GM23338 (cell line): ENCODE data around the gene TRUB2. TPM values are rescaled to one million over a fixed set of nuclear protein-coding genes. Genes with fewer than 3 reads are reported as not detected.

Experiments
- ATAC-seq: fragments of 200-7000 bp; cut with Tn5 transposase; 3 replicates; pipeline ENCODE4 v1.9.1; 2020
- DNase-seq: peaks from one replicate; pipeline ENCODE4 v3.0.0-alpha.2; 2015; ENCODE audit warnings: low spot score
- H2AFZ ChIP-seq: fragments of 200-600 bp; sonication (generic); 2 replicates; pipeline ENCODE4 v1.8.0; 2016; ENCODE audit warnings: antibody characterized with exemption, mild to moderate bottlenecking, moderate library complexity
- H3F3A ChIP-seq: fragments of 200-600 bp; sonication (generic); replicated peaks from 2 replicates; pipeline ENCODE4 v1.8.0; 2017; ENCODE audit warnings: antibody characterized with exemption, mixed run types, low read depth
- H3K27ac ChIP-seq: fragments of 200-600 bp; sonication (generic); 2 replicates; pipeline ENCODE4 v1.6.1; 2016; ENCODE audit warnings: low read depth
- H3K27me3 ChIP-seq: fragments of 200-600 bp; sonication (generic); 2 replicates; pipeline ENCODE4 v1.8.0; 2016; ENCODE audit warnings: mild to moderate bottlenecking, mixed run types, moderate library complexity; ENCODE audit not compliant: insufficient read depth
- H3K36me3 ChIP-seq: fragments of 200-600 bp; sonication (generic); 2 replicates; pipeline ENCODE4 v1.8.0; 2016; ENCODE audit warnings: mild to moderate bottlenecking; ENCODE audit not compliant: insufficient read depth
- H3K4me1 ChIP-seq: fragments of 200-600 bp; sonication (generic); 2 replicates; pipeline ENCODE4 v1.8.0; 2016; ENCODE audit warnings: mild to moderate bottlenecking, moderate library complexity; ENCODE audit not compliant: insufficient read depth
- H3K4me2 ChIP-seq: fragments of 200-600 bp; sonication (generic); 2 replicates; pipeline ENCODE4 v1.7.1; 2017; ENCODE audit warnings: mixed run types
- H3K4me3 ChIP-seq: fragments of 200-600 bp; sonication (generic); 2 replicates; pipeline ENCODE4 v1.6.1; 2016; ENCODE audit warnings: mixed run types
- H3K79me2 ChIP-seq: fragments of 200-600 bp; sonication (generic); replicated peaks from 2 replicates; pipeline ENCODE4 v1.8.0; 2017; ENCODE audit warnings: mild to moderate bottlenecking; ENCODE audit not compliant: insufficient read depth
- H3K9me2 ChIP-seq: fragments of 200-600 bp; sonication (generic); 2 replicates; pipeline ENCODE4 v1.8.0; 2017; ENCODE audit not compliant: insufficient read depth
- H4K20me1 ChIP-seq: fragments of 200-600 bp; sonication (generic); replicated peaks from 2 replicates; pipeline ENCODE4 v1.8.0; 2017; ENCODE audit warnings: mild to moderate bottlenecking; ENCODE audit not compliant: insufficient read depth
- H3K27ac Mint-ChIP-seq: 2 replicates; pipeline ENCODE4 v1.8.0; 2020; ENCODE audit warnings: inconsistent platforms, mild to moderate bottlenecking, moderate library complexity, mixed read lengths
- H3K27me3 Mint-ChIP-seq: 3 replicates; pipeline ENCODE4 v1.8.0; 2022; ENCODE audit warnings: low read depth, mild to moderate bottlenecking, moderate library complexity, mixed read lengths, inconsistent platforms; ENCODE audit not compliant: insufficient read depth, poor library complexity
- H3K36me3 Mint-ChIP-seq: 3 replicates; pipeline ENCODE4 v1.8.0; 2021; ENCODE audit warnings: low read depth, mild to moderate bottlenecking, inconsistent platforms, moderate library complexity, mixed read lengths
- H3K4me1 Mint-ChIP-seq: 3 replicates; pipeline ENCODE4 v1.8.0; 2020; ENCODE audit warnings: mild to moderate bottlenecking, inconsistent platforms, mixed read lengths
- H3K4me3 Mint-ChIP-seq: 3 replicates; pipeline ENCODE4 v1.8.0; 2021; ENCODE audit warnings: moderate library complexity, mild to moderate bottlenecking, inconsistent platforms, mixed read lengths
- H3K9me3 Mint-ChIP-seq: 3 replicates; pipeline ENCODE4 v1.8.0; 2020; ENCODE audit warnings: moderate library complexity, mild to moderate bottlenecking, inconsistent platforms, mixed read lengths
- CREB1 ChIP-seq: fragments of 250-450 bp; sonication (Bioruptor Pico); IDR thresholded peaks from 2 replicates; pipeline ENCODE4 v1.5.0; 2020; ENCODE audit warnings: low read depth, mild to moderate bottlenecking, moderate library complexity
- EZH2 ChIP-seq: fragments of 200-600 bp; sonication (generic); IDR thresholded peaks from one replicate; pipeline ENCODE4 v1.8.0; 2017; ENCODE audit warnings: antibody characterized with exemption, mild to moderate bottlenecking, low read depth; ENCODE audit not compliant: unreplicated experiment
- JUNB ChIP-seq: IDR thresholded peaks from one replicate; pipeline ENCODE4 v1.6.1; 2016; ENCODE audit warnings: antibody characterized with exemption; ENCODE audit not compliant: unreplicated experiment
- NANOG ChIP-seq: IDR thresholded peaks from 2 replicates; pipeline ENCODE4 v1.6.1; 2016; ENCODE audit warnings: antibody characterized with exemption, borderline replicate concordance
- POLR2AphosphoS5 ChIP-seq: IDR thresholded peaks from 2 replicates; pipeline ENCODE4 v1.6.1; 2016; ENCODE audit warnings: antibody characterized with exemption, low read depth
- STAT1 ChIP-seq: IDR thresholded peaks from one replicate; pipeline ENCODE4 v1.6.1; 2016; ENCODE audit warnings: antibody characterized with exemption; ENCODE audit not compliant: unreplicated experiment
- ZNF114 ChIP-seq: fragments of 250-450 bp; sonication (Bioruptor Pico); IDR thresholded peaks from 2 replicates; pipeline ENCODE4 v1.5.0; 2020; ENCODE audit warnings: mild to moderate bottlenecking, moderate library complexity
- polyA plus RNA-seq: library from polyadenylated mRNA; unstranded; fragments of >200 nt; fragmentation: Nextera tagmentation; extraction: Ambion mirVana; gene quantifications from 2 replicates; pipeline ENCODE4 v1.2.1, GENCODE V29; 2016
- total RNA-seq: library from RNA; depleted of rRNA; stranded (reverse); fragments of >200 nt; shearing (Covaris generic); gene quantifications from 2 replicates; pipeline ENCODE4 v1.2.3, GENCODE V29; 2014
- TF ChIP-seq, protein P1 (sequence below), 2 experiments: fragments of 200-600 bp in 1 of 2; sonication (generic) in 1 of 2; conservative IDR thresholded peaks; 2 replicates each; pipeline versions ENCODE4 v1.5.1 to v1.6.1; 2016 to 2017; ENCODE audit warnings: antibody characterized with exemption in 2 of 2, low read depth in 2 of 2, mild to moderate bottlenecking in 2 of 2, moderate library complexity in 1 of 2
- TF ChIP-seq, protein P2 (sequence below): IDR thresholded peaks from 2 replicates; pipeline ENCODE4 v1.6.1; 2016; ENCODE audit warnings: antibody characterized with exemption
- TF ChIP-seq, protein P3 (sequence below): fragments of 250-450 bp; sonication (Bioruptor Pico); IDR thresholded peaks from 2 replicates; pipeline ENCODE4 v1.5.0; 2020; ENCODE audit warnings: mild to moderate bottlenecking, moderate library complexity

The TRUB2 gene
- total and polyA plus RNA-seq, 2 experiments from 2014 or later = 15.4 to 31.4 TPM

DNA sequence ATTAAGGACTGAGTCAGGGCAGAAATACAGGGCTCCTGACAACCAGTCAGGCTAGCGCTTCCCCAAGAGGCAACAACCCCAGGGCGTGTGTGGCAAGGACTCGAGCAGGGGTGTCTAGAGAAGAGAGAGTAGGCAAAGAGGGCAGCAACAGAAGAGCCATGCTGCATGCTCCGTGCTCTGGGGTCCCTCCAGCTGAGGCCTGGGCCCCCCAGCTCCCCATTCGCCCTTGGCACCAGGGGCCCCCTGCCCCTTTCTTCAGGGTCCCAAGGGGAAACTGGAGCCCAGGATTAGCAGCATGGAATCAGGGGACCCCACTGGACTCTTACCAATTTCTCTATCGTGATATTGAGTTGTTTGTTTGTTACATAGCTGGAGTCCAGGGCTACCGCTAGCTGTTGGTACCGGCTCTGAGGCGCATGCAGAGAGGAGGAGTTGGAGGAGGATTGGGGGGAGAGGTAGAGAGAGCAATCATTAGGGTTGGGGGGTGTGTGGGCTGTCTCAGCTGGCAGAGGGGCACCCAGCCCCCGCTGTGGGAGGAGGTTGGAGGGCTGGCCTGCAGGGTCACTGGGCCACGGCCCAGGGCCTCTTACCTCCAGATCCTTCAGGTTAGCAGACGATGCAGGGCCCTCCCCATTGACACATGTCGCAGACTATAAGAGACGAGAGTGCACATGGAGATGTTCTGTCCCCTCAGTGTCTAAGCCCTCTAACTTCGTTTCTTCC, 55.2 kb downstream of the TRUB2 start:
- no peaks in the 10 kb centered on the region for H3F3A ChIP-seq
- H3K9me2 ChIP-seq = no peaks in the 10 kb centered on the region
- H3K27me3 Mint-ChIP-seq = peaks cover 8% of the 10 kb centered on the region
- no peaks in the 10 kb centered on the region for H3K4me1 ChIP-seq
- no peak overlapping the region for H3K27ac Mint-ChIP-seq
- no peak overlapping the region; the same call in 2 of the 3 replicates for H3K4me3 Mint-ChIP-seq
- no peak for DNase-seq
- H3K9me3 Mint-ChIP-seq = no peaks in the 10 kb centered on the region
- H3K27ac ChIP-seq = no peak overlapping the region
- no peak overlapping the region for H2AFZ ChIP-seq
- peaks cover 5% of the 10 kb centered on the region; the same call in 1 of the 2 replicates for H4K20me1 ChIP-seq
- TF ChIP-seq, protein P1, sequence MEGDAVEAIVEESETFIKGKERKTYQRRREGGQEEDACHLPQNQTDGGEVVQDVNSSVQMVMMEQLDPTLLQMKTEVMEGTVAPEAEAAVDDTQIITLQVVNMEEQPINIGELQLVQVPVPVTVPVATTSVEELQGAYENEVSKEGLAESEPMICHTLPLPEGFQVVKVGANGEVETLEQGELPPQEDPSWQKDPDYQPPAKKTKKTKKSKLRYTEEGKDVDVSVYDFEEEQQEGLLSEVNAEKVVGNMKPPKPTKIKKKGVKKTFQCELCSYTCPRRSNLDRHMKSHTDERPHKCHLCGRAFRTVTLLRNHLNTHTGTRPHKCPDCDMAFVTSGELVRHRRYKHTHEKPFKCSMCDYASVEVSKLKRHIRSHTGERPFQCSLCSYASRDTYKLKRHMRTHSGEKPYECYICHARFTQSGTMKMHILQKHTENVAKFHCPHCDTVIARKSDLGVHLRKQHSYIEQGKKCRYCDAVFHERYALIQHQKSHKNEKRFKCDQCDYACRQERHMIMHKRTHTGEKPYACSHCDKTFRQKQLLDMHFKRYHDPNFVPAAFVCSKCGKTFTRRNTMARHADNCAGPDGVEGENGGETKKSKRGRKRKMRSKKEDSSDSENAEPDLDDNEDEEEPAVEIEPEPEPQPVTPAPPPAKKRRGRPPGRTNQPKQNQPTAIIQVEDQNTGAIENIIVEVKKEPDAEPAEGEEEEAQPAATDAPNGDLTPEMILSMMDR (conservative IDR thresholded peaks at IDR 0.05; ENCODE audit: low read depth in 2 of 2) = no peak
- TF ChIP-seq, protein P2, sequence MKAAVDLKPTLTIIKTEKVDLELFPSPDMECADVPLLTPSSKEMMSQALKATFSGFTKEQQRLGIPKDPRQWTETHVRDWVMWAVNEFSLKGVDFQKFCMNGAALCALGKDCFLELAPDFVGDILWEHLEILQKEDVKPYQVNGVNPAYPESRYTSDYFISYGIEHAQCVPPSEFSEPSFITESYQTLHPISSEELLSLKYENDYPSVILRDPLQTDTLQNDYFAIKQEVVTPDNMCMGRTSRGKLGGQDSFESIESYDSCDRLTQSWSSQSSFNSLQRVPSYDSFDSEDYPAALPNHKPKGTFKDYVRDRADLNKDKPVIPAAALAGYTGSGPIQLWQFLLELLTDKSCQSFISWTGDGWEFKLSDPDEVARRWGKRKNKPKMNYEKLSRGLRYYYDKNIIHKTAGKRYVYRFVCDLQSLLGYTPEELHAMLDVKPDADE = no peak
- TF ChIP-seq STAT1 (no peak), NANOG (no peak), EZH2 (no peak), POLR2AphosphoS5 (no peak), CREB1 (CRISPR knock-in tag) (no peak)
- H3K79me2 ChIP-seq = no peaks in the 10 kb centered on the region
- H3K36me3 Mint-ChIP-seq = peaks cover 24% of the 10 kb centered on the region
- no peak for ATAC-seq
- no peaks in the 10 kb centered on the region for H3K36me3 ChIP-seq
- H3K4me2 ChIP-seq = no peak overlapping the region
- H3K4me3 ChIP-seq = no peak overlapping the region
- H3K4me1 Mint-ChIP-seq = no peaks in the 10 kb centered on the region; the same call in 2 of the 3 replicates
- no peaks in the 10 kb centered on the region for H3K27me3 ChIP-seq

DNA sequence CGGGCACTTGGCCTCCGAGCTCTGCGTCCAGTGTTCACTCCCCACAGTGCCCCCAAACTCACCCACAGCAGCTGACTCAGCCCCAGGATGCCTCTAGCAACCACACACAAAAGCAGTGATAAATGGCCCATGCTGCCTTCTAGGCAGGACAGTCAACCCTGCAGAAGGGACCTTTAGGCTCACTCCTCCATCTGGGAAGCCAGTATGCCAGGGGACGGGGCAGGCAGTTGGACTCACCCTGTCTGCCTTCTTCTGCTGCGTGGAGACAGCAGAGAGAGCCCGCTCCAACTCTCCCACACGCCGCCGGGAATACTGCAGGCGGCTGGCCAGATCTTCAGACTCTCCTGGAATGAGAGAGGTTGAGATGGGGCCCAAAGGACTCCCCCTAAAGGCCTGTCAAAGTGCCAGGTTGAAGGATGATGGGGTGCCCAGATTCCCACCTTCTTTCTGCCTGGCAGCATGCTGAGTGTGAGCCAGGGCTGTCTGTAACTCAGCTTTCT, 56.8 kb downstream of the TRUB2 start:
- Histone ChIP-seq H2AFZ (no peak overlapping the region), H3K9me2 (no peaks in the 10 kb centered on the region), H3K4me1 (no peaks in the 10 kb centered on the region), H4K20me1 (peaks cover 10% of the 10 kb centered on the region; the same call in 1 of the 2 replicates), H3K79me2 (no peaks in the 10 kb centered on the region), H3F3A (no peaks in the 10 kb centered on the region), H3K27ac (no peak overlapping the region), H3K36me3 (no peaks in the 10 kb centered on the region), H3K4me3 (no peak overlapping the region), H3K4me2 (no peak overlapping the region), H3K27me3 (no peaks in the 10 kb centered on the region)
- ATAC-seq = no peak
- peaks cover 37% of the 10 kb centered on the region for H3K36me3 Mint-ChIP-seq
- peaks cover 8% of the 10 kb centered on the region for H3K27me3 Mint-ChIP-seq
- no peak overlapping the region for H3K27ac Mint-ChIP-seq
- DNase-seq = no peak
- H3K4me1 Mint-ChIP-seq = no peaks in the 10 kb centered on the region; the same call in 2 of the 3 replicates
- H3K4me3 Mint-ChIP-seq = no peak overlapping the region
- no peaks in the 10 kb centered on the region for H3K9me3 Mint-ChIP-seq
- TF ChIP-seq CREB1 (CRISPR knock-in tag) = no peak
- no peak for TF ChIP-seq NANOG
- TF ChIP-seq, protein P3, sequence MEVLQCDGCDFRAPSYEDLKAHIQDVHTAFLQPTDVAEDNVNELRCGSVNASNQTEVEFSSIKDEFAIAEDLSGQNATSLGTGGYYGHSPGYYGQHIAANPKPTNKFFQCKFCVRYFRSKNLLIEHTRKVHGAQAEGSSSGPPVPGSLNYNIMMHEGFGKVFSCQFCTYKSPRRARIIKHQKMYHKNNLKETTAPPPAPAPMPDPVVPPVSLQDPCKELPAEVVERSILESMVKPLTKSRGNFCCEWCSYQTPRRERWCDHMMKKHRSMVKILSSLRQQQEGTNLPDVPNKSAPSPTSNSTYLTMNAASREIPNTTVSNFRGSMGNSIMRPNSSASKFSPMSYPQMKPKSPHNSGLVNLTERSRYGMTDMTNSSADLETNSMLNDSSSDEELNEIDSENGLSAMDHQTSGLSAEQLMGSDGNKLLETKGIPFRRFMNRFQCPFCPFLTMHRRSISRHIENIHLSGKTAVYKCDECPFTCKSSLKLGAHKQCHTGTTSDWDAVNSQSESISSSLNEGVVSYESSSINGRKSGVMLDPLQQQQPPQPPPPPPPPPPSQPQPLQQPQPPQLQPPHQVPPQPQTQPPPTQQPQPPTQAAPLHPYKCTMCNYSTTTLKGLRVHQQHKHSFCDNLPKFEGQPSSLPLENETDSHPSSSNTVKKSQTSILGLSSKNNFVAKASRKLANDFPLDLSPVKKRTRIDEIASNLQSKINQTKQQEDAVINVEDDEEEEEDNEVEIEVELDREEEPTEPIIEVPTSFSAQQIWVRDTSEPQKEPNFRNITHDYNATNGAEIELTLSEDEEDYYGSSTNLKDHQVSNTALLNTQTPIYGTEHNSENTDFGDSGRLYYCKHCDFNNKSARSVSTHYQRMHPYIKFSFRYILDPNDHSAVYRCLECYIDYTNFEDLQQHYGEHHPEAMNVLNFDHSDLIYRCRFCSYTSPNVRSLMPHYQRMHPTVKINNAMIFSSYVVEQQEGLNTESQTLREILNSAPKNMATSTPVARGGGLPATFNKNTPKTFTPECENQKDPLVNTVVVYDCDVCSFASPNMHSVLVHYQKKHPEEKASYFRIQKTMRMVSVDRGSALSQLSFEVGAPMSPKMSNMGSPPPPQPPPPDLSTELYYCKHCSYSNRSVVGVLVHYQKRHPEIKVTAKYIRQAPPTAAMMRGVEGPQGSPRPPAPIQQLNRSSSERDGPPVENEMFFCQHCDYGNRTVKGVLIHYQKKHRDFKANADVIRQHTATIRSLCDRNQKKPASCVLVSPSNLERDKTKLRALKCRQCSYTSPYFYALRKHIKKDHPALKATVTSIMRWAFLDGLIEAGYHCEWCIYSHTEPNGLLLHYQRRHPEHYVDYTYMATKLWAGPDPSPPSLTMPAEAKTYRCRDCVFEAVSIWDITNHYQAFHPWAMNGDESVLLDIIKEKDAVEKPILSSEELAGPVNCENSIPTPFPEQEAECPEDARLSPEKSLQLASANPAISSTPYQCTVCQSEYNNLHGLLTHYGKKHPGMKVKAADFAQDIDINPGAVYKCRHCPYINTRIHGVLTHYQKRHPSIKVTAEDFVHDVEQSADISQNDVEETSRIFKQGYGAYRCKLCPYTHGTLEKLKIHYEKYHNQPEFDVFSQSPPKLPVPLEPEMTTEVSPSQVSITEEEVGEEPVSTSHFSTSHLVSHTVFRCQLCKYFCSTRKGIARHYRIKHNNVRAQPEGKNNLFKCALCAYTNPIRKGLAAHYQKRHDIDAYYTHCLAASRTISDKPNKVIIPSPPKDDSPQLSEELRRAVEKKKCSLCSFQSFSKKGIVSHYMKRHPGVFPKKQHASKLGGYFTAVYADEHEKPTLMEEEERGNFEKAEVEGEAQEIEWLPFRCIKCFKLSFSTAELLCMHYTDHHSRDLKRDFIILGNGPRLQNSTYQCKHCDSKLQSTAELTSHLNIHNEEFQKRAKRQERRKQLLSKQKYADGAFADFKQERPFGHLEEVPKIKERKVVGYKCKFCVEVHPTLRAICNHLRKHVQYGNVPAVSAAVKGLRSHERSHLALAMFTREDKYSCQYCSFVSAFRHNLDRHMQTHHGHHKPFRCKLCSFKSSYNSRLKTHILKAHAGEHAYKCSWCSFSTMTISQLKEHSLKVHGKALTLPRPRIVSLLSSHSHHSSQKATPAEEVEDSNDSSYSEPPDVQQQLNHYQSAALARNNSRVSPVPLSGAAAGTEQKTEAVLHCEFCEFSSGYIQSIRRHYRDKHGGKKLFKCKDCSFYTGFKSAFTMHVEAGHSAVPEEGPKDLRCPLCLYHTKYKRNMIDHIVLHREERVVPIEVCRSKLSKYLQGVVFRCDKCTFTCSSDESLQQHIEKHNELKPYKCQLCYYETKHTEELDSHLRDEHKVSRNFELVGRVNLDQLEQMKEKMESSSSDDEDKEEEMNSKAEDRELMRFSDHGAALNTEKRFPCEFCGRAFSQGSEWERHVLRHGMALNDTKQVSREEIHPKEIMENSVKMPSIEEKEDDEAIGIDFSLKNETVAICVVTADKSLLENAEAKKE (CRISPR knock-in tag) = no peak
- TF ChIP-seq EZH2 = no peak
- no peak for TF ChIP-seq ZNF114
- TF ChIP-seq STAT1 = no peak
- no peak for TF ChIP-seq JUNB
